ENCODE results near the gene TOP2A. TPM values are rescaled to one million over a fixed set of nuclear protein-coding genes. Genes with fewer than 3 reads are reported as not detected.

The TOP2A gene
- total RNA-seq, 1 donor from 2014 or later, result 0.51 TPM

GRCh38 chr17:40351359-40352236, 66.1 kb downstream of the TOP2A start:
- intact Hi-C loops (cut with DNase I), result loop anchor here (10.0 kb wide), 1 partner anchor 147 kb away; no protein-coding TSS in a partner anchor
- no peak for DNase-seq (ENCODE audit: low spot score)

GRCh38 chr17:40350689-40351358, 66.9 kb downstream of the TOP2A start:
- no peak for DNase-seq (ENCODE audit: low spot score)
- intact Hi-C loops (cut with DNase I), result loop anchor here (10.0 kb wide), 1 partner anchor 146 kb away; no protein-coding TSS in a partner anchor

- intact Hi-C loops (cut with DNase I), result loop anchor here (10.0 kb wide), 1 partner anchor 145 kb away; no protein-coding TSS in a partner anchor
- DNase-seq (ENCODE audit: low spot score), result no peak
Measured at GRCh38 chr17:40349895-40350688, 67.6 kb downstream of the TOP2A start.

- DNase-seq (ENCODE audit: low spot score), result no peak
- intact Hi-C loops (cut with DNase I), result no loop called here
Measured at GRCh38 chr17:40349477-40349894, 68.2 kb downstream of the TOP2A start.

GRCh38 chr17:40348562-40349476, 68.9 kb downstream of the TOP2A start:
- intact Hi-C loops (cut with DNase I), result no loop called here
- peak; percentile 89 for DNase-seq (ENCODE audit: low spot score)

GRCh38 chr17:40348136-40348504, 69.6 kb downstream of the TOP2A start:
- intact Hi-C loops (cut with DNase I), result no loop called here
- no peak for DNase-seq (ENCODE audit: low spot score)

- no peak for DNase-seq (ENCODE audit: low spot score)
- intact Hi-C loops (cut with DNase I), result no loop called here
Measured at GRCh38 chr17:40347319-40348135, 70.2 kb downstream of the TOP2A start.

- intact Hi-C loops (cut with DNase I), result no loop called here
- DNase-seq (ENCODE audit: low spot score), result no peak
Measured at GRCh38 chr17:40346765-40347158, 70.9 kb downstream of the TOP2A start.

- intact Hi-C loops (cut with DNase I), result no loop called here
- DNase-seq (ENCODE audit: low spot score), result no peak
Measured at GRCh38 chr17:40345994-40346764, 71.5 kb downstream of the TOP2A start.

- intact Hi-C loops (cut with DNase I), result no loop called here
- no peak for DNase-seq (ENCODE audit: low spot score)
Measured at GRCh38 chr17:40345161-40345993, 72.3 kb downstream of the TOP2A start.

GRCh38 chr17:40344421-40345160, 73.1 kb downstream of the TOP2A start:
- intact Hi-C loops (cut with DNase I), result loop anchor here (1.0 kb wide), 1 partner anchor 27 kb away; no protein-coding TSS in a partner anchor

GRCh38 chr17:40343219-40344119, 74.2 kb downstream of the TOP2A start:
- no peak for DNase-seq (ENCODE audit: low spot score)
- intact Hi-C loops (cut with DNase I), result loop anchor here (1.0 kb wide), 1 partner anchor 26 kb away; no protein-coding TSS in a partner anchor

More at GRCh38 chr17:40344421-40345160, 73.1 kb downstream of the TOP2A start:
- no peak for DNase-seq (ENCODE audit: low spot score)

GRCh38 chr17:40342504-40343218, 75.0 kb downstream of the TOP2A start:
- intact Hi-C loops (cut with DNase I), result no loop called here
- no peak for DNase-seq (ENCODE audit: low spot score)

Measured in cardiac septum (tissue), 1 donor.